ENCODE data around the gene GALP.
"Not testable (repeated sequence)": the region's sequence is repeated elsewhere in the genome, so short reads cannot be mapped to it uniquely, and the experiment has no call there.

The GALP gene

GRCh38 chr19:56217039-56217949 lies 41.5 kb downstream of the GALP start:
- H3K4me3 ChIP-seq (ENCODE audit: extremely low read depth, insufficient read depth, low read length, poor library complexity, severe bottlenecking), result no peak overlapping the region
- H3K27ac ChIP-seq (ENCODE audit: low read depth, low read length, severe bottlenecking), result no peak overlapping the region
- H3K9me3 ChIP-seq (ENCODE audit: control insufficient read depth, low read length), result no peaks in the 10 kb centered on the region
- H3K4me1 ChIP-seq (ENCODE audit: control insufficient read depth, insufficient read depth, low read length, poor library complexity, severe bottlenecking), result no peaks in the 10 kb centered on the region
- WGBS, 2 experiments (ENCODE audit: insufficient coverage in 2 of 2), result 85 to 87% methylated on average over 75 to 77 of the region's 79 CpGs
- no peaks in the 10 kb centered on the region for H3K36me3 ChIP-seq (ENCODE audit: control insufficient read depth, insufficient read depth, low read length)

- Histone ChIP-seq H3K27ac (ENCODE audit: low read depth, low read length, severe bottlenecking) (no peak overlapping the region), H3K4me1 (ENCODE audit: control insufficient read depth, insufficient read depth, low read length, poor library complexity, severe bottlenecking) (no peaks in the 10 kb centered on the region), H3K9me3 (ENCODE audit: control insufficient read depth, low read length) (no peaks in the 10 kb centered on the region), H3K4me3 (ENCODE audit: extremely low read depth, insufficient read depth, low read length, poor library complexity, severe bottlenecking) (no peak overlapping the region), H3K36me3 (ENCODE audit: control insufficient read depth, insufficient read depth, low read length) (no peaks in the 10 kb centered on the region)
- 85 to 87% methylated on average over 10 of the region's 10 CpGs for WGBS, 2 experiments (ENCODE audit: insufficient coverage in 2 of 2)
These were observed 43.2 kb downstream of the GALP start for GRCh38 chr19:56218961-56219360.

- not testable (repeated sequence) for H3K4me3 ChIP-seq (ENCODE audit: extremely low read depth, insufficient read depth, low read length, poor library complexity, severe bottlenecking); H3K9me3 ChIP-seq (ENCODE audit: control insufficient read depth, low read length); H3K36me3 ChIP-seq (ENCODE audit: control insufficient read depth, insufficient read depth, low read length); H3K27ac ChIP-seq (ENCODE audit: low read depth, low read length, severe bottlenecking); H3K4me1 ChIP-seq (ENCODE audit: control insufficient read depth, insufficient read depth, low read length, poor library complexity, severe bottlenecking)
- 45 to 74% methylated on average over 7 to 9 of the region's 9 CpGs for WGBS, 2 experiments (ENCODE audit: insufficient coverage in 2 of 2)
These were observed 45.6 kb downstream of the GALP start for GRCh38 chr19:56221442-56221841.

DNA sequence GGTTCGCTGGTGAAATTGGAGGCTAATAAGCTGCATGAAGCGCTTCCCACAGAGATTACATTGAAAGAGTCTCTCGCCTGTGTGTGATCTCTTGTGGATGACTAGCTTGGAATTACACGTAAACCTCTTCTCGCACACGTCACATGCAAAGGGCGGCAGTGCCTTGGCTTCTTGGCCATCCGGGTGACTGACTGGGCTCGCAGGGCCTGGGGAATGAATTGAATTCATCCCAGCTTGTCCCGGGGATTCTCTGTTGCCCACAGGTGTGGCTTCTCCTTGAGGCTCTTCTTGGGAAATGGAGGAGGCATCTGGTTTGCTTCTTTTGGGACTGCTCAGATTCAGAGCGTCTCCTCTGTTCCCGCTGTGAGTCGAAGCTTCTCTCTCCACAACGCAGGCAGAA lies 46.0 kb downstream of the GALP start:
- Histone ChIP-seq H3K4me3 (ENCODE audit: extremely low read depth, insufficient read depth, low read length, poor library complexity, severe bottlenecking) (no peak overlapping the region), H3K4me1 (ENCODE audit: control insufficient read depth, insufficient read depth, low read length, poor library complexity, severe bottlenecking) (no peaks in the 10 kb centered on the region), H3K36me3 (ENCODE audit: control insufficient read depth, insufficient read depth, low read length) (no peaks in the 10 kb centered on the region), H3K27ac (ENCODE audit: low read depth, low read length, severe bottlenecking) (no peak overlapping the region), H3K9me3 (ENCODE audit: control insufficient read depth, low read length) (no peaks in the 10 kb centered on the region)
- 88 to 97% methylated on average over 10 to 14 of the region's 14 CpGs for WGBS, 2 experiments (ENCODE audit: insufficient coverage in 2 of 2)

DNA sequence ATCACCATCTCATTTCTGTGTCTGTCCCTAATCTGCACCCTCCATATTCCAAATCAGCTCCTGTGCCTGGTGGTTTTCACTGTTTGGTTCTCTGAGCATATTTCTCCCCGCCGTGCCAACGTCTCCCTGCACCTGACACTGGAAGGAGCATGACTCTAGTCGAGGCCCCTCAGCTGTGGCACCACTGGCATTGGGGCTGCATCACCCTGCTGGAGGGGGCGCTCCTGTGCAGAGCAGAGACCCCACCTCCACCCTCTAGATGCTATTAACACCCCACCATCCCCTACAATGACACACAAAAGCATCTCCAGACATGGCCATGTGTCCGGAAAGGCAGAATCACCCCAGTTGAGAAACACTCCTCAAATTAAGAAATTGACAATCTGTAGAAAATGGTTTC lies 47.1 kb downstream of the GALP start:
- Histone ChIP-seq H3K36me3 (ENCODE audit: control insufficient read depth, insufficient read depth, low read length) (no peaks in the 10 kb centered on the region), H3K9me3 (ENCODE audit: control insufficient read depth, low read length) (no peaks in the 10 kb centered on the region), H3K27ac (ENCODE audit: low read depth, low read length, severe bottlenecking) (no peak overlapping the region), H3K4me3 (ENCODE audit: extremely low read depth, insufficient read depth, low read length, poor library complexity, severe bottlenecking) (no peak overlapping the region), H3K4me1 (ENCODE audit: control insufficient read depth, insufficient read depth, low read length, poor library complexity, severe bottlenecking) (no peaks in the 10 kb centered on the region)
- WGBS, 2 experiments (ENCODE audit: insufficient coverage in 2 of 2), result 74 to 77% methylated on average over 4 to 5 of the region's 6 CpGs

- Histone ChIP-seq H3K9me3 (ENCODE audit: control insufficient read depth, low read length) (no peaks in the 10 kb centered on the region), H3K36me3 (ENCODE audit: control insufficient read depth, insufficient read depth, low read length) (no peaks in the 10 kb centered on the region), H3K4me3 (ENCODE audit: extremely low read depth, insufficient read depth, low read length, poor library complexity, severe bottlenecking) (no peak overlapping the region), H3K27ac (ENCODE audit: low read depth, low read length, severe bottlenecking) (no peak overlapping the region), H3K4me1 (ENCODE audit: control insufficient read depth, insufficient read depth, low read length, poor library complexity, severe bottlenecking) (no peaks in the 10 kb centered on the region)
- 85 to 92% methylated on average over 9 of the region's 9 CpGs for WGBS, 2 experiments (ENCODE audit: insufficient coverage in 2 of 2)
These were observed 47.7 kb downstream of the GALP start for GRCh38 chr19:56223481-56223880.
